B cell (primary cell): ENCODE results near the gene KCNA10. TPM values are rescaled to one million over a fixed set of nuclear protein-coding genes. Genes with fewer than 3 reads are reported as not detected.

Source experiments
- ATAC-seq: fragments of 200-7000 bp; cut with Tn5 transposase; one replicate; pipeline ENCODE4 v1.10.0; 2021; ENCODE audit warnings: low read depth, mild to moderate bottlenecking, moderate number of reproducible peaks, moderate library complexity
- CTCF ChIA-PET: fragments of 350-600 bp; sonication (Branson Sonifier 250); formaldehyde crosslinking; loops from one replicate; lab custom pipeline; 2021; ENCODE audit warnings: antibody characterized with exemption, inconsistent platforms; lab: Charles Lee
- POLR2A ChIA-PET: fragments of 350-600 bp; sonication (Branson Sonifier 250); formaldehyde crosslinking; loops from one replicate; lab custom pipeline; 2021; ENCODE audit warnings: antibody characterized with exemption; lab: Charles Lee
- DNase-seq: peaks from one replicate; pipeline ENCODE4 v3.0.0; 2013
- H2AFZ ChIP-seq: 2 replicates; pipeline ENCODE4 v1.6.1; 2012; ENCODE audit warnings: mild to moderate bottlenecking, low read depth, low read length; ENCODE audit not compliant: insufficient read depth, poor library complexity, severe bottlenecking
- H3K27ac ChIP-seq, 2 donors: 1 replicate in 1 of 2; 2 replicates in 1 of 2; pipeline ENCODE4 v1.5.1; 2012 to 2013; ENCODE audit warnings: low read length in 2 of 2, mild to moderate bottlenecking in 2 of 2, moderate library complexity in 1 of 2
- H3K27me3 ChIP-seq, 4 experiments: fragments of 200-600 bp in 1 of 4; sonication (generic) in 1 of 4; replicated peaks in 1 of 4; 1 replicate in 2 of 4; 2 replicates in 2 of 4; pipeline versions ENCODE4 v1.6.1 to v1.7.0; 2013 to 2016; ENCODE audit warnings: low read length in 3 of 4, mild to moderate bottlenecking in 2 of 4, mixed read lengths in 1 of 4, moderate library complexity in 1 of 4; ENCODE audit not compliant: insufficient read depth in 4 of 4, control insufficient read depth in 3 of 4; ENCODE audit errors: control extremely low read depth in 1 of 4
- H3K36me3 ChIP-seq, 2 experiments: replicated peaks in 1 of 2; 1 replicate in 1 of 2; 2 replicates in 1 of 2; pipeline versions ENCODE4 v1.6.1 to v1.7.1; 2013; ENCODE audit warnings: low read length in 1 of 2; ENCODE audit not compliant: insufficient read depth in 2 of 2, control insufficient read depth in 1 of 2; ENCODE audit errors: control extremely low read depth in 1 of 2, extremely low read depth in 1 of 2
- H3K4me1 ChIP-seq, 2 donors: fragments of 200-600 bp in 1 of 2; sonication (generic) in 1 of 2; 1 replicate in 1 of 2; 2 replicates in 1 of 2; pipeline versions ENCODE4 v1.5.1 to v1.6.1; 2013 to 2017; ENCODE audit warnings: low read length in 2 of 2; ENCODE audit not compliant: control insufficient read depth in 2 of 2, insufficient read depth in 2 of 2
- H3K4me2 ChIP-seq: replicated peaks from 2 replicates; pipeline ENCODE3; 2012; ENCODE audit warnings: mild to moderate bottlenecking, low read depth, low read length; ENCODE audit not compliant: poor library complexity, severe bottlenecking
- H3K4me3 ChIP-seq, 5 experiments: fragments of 200-600 bp in 1 of 5; sonication (generic) in 1 of 5; 1 replicate in 3 of 5; 2 replicates in 2 of 5; pipeline versions ENCODE4 v1.5.1 to v1.7.0; 2011 to 2016; ENCODE audit warnings: low read length in 4 of 5, mild to moderate bottlenecking in 4 of 5, low read depth in 2 of 5, control low read depth in 1 of 5, moderate library complexity in 1 of 5; ENCODE audit not compliant: insufficient read depth in 1 of 5; ENCODE audit errors: control extremely low read depth in 1 of 5, extremely low read depth in 1 of 5
- H3K79me2 ChIP-seq: fragments of 200-600 bp; sonication (generic); one replicate; pipeline ENCODE4 v1.6.0; 2016; ENCODE audit warnings: low read length; ENCODE audit not compliant: control insufficient read depth, insufficient read depth
- H3K9ac ChIP-seq: fragments of 200-600 bp; sonication (generic); 2 replicates; pipeline ENCODE4 v1.6.1; 2017; ENCODE audit warnings: mild to moderate bottlenecking, low read length, moderate library complexity
- H3K9me3 ChIP-seq, 3 donors: one replicate each; pipeline versions ENCODE4 v1.6.1 to v1.7.1; 2013; ENCODE audit warnings: low read length in 2 of 3; ENCODE audit not compliant: control insufficient read depth in 2 of 3, insufficient read depth in 1 of 3; ENCODE audit errors: control extremely low read depth in 1 of 3
- H4K20me1 ChIP-seq: 2 replicates; pipeline ENCODE4 v1.6.0; 2012; ENCODE audit warnings: mild to moderate bottlenecking, low read length; ENCODE audit not compliant: insufficient read depth, control insufficient read depth, poor library complexity, severe bottlenecking
- H3K27ac Mint-ChIP-seq: one replicate; pipeline ENCODE4 v1.8.0; 2021; ENCODE audit warnings: mixed read lengths
- H3K27me3 Mint-ChIP-seq: one replicate; pipeline ENCODE4 v1.8.0; 2021; ENCODE audit warnings: mixed read lengths
- H3K4me1 Mint-ChIP-seq: one replicate; pipeline ENCODE4 v1.8.0; 2021; ENCODE audit warnings: mixed read lengths
- H3K4me3 Mint-ChIP-seq: one replicate; pipeline ENCODE4 v1.8.0; 2021; ENCODE audit warnings: mixed read lengths
- H3K9me3 Mint-ChIP-seq: one replicate; pipeline ENCODE4 v1.8.0; 2022; ENCODE audit warnings: mixed read lengths; ENCODE audit not compliant: insufficient read depth
- EZH2 ChIP-seq: IDR thresholded peaks from 2 replicates; pipeline ENCODE4 v1.6.1; 2012; ENCODE audit warnings: borderline replicate concordance, low read depth, mild to moderate bottlenecking, moderate library complexity, low read length; ENCODE audit not compliant: insufficient read depth, poor library complexity, severe bottlenecking
- WGBS: methylation state at CpG from one replicate; pipeline ENCODE4 v1.1.5; 2013; ENCODE audit warnings: missing lambda C conversion rate; ENCODE audit not compliant: insufficient coverage; 5-methylcytosine and 5-hydroxymethylcytosine counted together
- intact Hi-C: fragments of 100-400 bp; cut with micrococcal nuclease; formaldehyde crosslinking; loops from one replicate; pipeline ENCODE4 v1.10.0; 2022
- polyA plus RNA-seq: library from polyadenylated mRNA; depleted of rRNA; stranded (reverse); fragments of >200 nt; gene quantifications from 2 replicates; pipeline ENCODE4 v1.2.3, GENCODE V29; 2012
- total RNA-seq, 2 donors: library from RNA; stranded (reverse); fragments of 120-200 nt in 1 of 2; gene quantifications; 1 replicate in 1 of 2; 2 replicates in 1 of 2; pipeline versions ENCODE4 v1.2.3 to v1.2.4, GENCODE V29; 2013 to 2022
- TF ChIP-seq, protein P1 (sequence below): fragments of 200-600 bp; IDR thresholded peaks from one replicate; pipeline ENCODE4 v1.8.0; 2022; ENCODE audit warnings: antibody characterized with exemption, mild to moderate bottlenecking

The KCNA10 gene
- total and polyA plus RNA-seq, 2 donors (not counting 1 experiment from before 2014, with no cell fraction given): not detected

DNA sequence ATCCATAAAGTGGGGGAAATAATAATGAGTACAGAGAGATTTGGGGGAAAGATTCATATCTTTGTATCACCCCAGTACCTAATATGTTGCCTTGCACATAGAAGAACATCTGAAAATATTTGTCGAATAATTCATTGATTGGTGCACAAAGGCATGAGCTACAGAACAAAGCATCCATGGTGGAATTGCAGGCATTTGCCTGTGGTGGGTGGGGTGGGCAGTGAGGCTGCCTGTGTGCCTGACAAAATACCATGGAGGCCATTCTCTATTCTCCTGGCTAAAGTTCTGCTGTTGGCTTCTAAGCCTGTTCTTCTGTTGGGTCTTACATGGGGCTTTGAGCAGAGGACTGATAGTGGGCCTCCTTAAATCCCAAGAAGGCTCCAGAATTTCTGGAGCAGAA, 10.0 kb upstream of the KCNA10 start:
- peaks cover 0 to 26% (median 5%) of the 10 kb centered on the region in 4 experiments for H3K27me3 ChIP-seq
- no peak overlapping the region for H3K27ac Mint-ChIP-seq
- intact Hi-C loops: no loop called here
- no CpG with 5 or more reads among the region's 1 CpG for WGBS
- H3K79me2 ChIP-seq: no peaks in the 10 kb centered on the region
- H3K9ac ChIP-seq: no peak overlapping the region
- TF ChIP-seq EZH2: no peak
- TF ChIP-seq, protein P1, sequence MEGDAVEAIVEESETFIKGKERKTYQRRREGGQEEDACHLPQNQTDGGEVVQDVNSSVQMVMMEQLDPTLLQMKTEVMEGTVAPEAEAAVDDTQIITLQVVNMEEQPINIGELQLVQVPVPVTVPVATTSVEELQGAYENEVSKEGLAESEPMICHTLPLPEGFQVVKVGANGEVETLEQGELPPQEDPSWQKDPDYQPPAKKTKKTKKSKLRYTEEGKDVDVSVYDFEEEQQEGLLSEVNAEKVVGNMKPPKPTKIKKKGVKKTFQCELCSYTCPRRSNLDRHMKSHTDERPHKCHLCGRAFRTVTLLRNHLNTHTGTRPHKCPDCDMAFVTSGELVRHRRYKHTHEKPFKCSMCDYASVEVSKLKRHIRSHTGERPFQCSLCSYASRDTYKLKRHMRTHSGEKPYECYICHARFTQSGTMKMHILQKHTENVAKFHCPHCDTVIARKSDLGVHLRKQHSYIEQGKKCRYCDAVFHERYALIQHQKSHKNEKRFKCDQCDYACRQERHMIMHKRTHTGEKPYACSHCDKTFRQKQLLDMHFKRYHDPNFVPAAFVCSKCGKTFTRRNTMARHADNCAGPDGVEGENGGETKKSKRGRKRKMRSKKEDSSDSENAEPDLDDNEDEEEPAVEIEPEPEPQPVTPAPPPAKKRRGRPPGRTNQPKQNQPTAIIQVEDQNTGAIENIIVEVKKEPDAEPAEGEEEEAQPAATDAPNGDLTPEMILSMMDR: no peak
- H3K9me3 Mint-ChIP-seq: no peaks in the 10 kb centered on the region
- ATAC-seq (no peak), DNase-seq (no peak)
- peaks cover 52% of the 10 kb centered on the region for H3K27me3 Mint-ChIP-seq
- POLR2A ChIA-PET: no interaction called here
- H3K4me3 ChIP-seq: no peak overlapping the region
- H3K27ac ChIP-seq: no peak overlapping the region
- no peaks in the 10 kb centered on the region for H3K9me3 ChIP-seq
- no peak overlapping the region for H3K4me2 ChIP-seq
- CTCF ChIA-PET: interaction anchor here (0.7 to 4.1 kb wide), 2 partner anchors 33 to 236 kb away, joined by 4 to 15 read pairs; no protein-coding TSS in a partner anchor
- H2AFZ ChIP-seq: no peak overlapping the region
- H3K4me3 Mint-ChIP-seq: no peak overlapping the region
- H3K4me1 Mint-ChIP-seq: peaks cover 3% of the 10 kb centered on the region
- no peaks in the 10 kb centered on the region for H3K36me3 ChIP-seq
- H3K4me1 ChIP-seq: peaks cover 3 to 6% of the 10 kb centered on the region in 2 donors
- no peaks in the 10 kb centered on the region for H4K20me1 ChIP-seq

DNA sequence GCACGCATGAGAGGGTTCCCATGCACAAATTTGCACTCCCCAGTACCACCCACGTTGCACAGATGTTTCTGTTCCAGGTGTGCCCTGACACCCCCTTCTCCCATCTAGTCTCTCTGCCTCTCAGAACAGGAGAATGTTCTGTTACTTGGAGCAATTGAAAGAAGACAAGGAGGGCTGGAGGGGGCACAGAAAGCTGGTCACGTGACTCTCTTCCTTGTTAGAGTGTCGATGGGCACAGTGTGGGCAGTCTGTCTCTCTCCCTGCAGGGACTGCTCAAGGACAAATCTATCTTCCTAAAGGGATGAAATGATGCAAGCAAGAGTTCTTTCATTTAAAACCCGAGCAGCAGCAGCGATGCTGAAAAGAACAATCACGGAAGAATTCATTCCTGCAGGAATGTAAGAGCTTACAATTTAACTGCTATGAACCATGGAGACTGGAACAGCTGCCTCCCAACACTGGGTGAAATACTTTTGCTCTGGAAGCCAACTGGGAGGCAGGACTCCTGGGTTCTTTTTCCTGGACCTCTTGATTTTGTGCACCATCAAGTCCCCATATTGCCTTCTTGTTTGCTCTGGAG, 7.3 kb upstream of the KCNA10 start:
- Mint-ChIP-seq H3K9me3 (no peaks in the 10 kb centered on the region), H3K4me1 (peaks cover 3% of the 10 kb centered on the region), H3K27ac (no peak overlapping the region), H3K4me3 (no peak overlapping the region), H3K27me3 (peaks cover 52% of the 10 kb centered on the region)
- no peaks in the 10 kb centered on the region for H3K9me3 ChIP-seq
- H3K9ac ChIP-seq: no peak overlapping the region
- ChIA-PET CTCF (interaction anchor here (0.9 to 4.1 kb wide), 3 partner anchors 18 to 257 kb away, joined by 3 to 15 read pairs (median 3); no protein-coding TSS in a partner anchor), POLR2A (no interaction called here)
- intact Hi-C loops: no loop called here
- ATAC-seq: no peak
- H3K4me3 ChIP-seq: no peak overlapping the region
- WGBS: 72% methylated on average over 7 of the region's 7 CpGs
- H4K20me1 ChIP-seq: no peaks in the 10 kb centered on the region
- H3K27me3 ChIP-seq: peaks cover 0 to 29% (median 6%) of the 10 kb centered on the region in 4 experiments
- H2AFZ ChIP-seq: no peak overlapping the region
- DNase-seq: no peak
- TF ChIP-seq, protein P1: no peak
- no peak for TF ChIP-seq EZH2
- peaks cover 3 to 6% of the 10 kb centered on the region in 2 donors for H3K4me1 ChIP-seq
- no peaks in the 10 kb centered on the region for H3K36me3 ChIP-seq
- H3K27ac ChIP-seq: no peak overlapping the region
- no peak overlapping the region for H3K4me2 ChIP-seq
- no peaks in the 10 kb centered on the region for H3K79me2 ChIP-seq
